Heart right ventricle (tissue), 16 donors: ENCODE results near the gene HPN. TPM values are rescaled to one million over a fixed set of nuclear protein-coding genes. Genes with fewer than 3 reads are reported as not detected.

Experiments used
- ATAC-seq, 8 donors: fragments of 200-7000 bp; cut with Tn5 transposase; one replicate each; pipeline ENCODE4 v1.9.1; 2020; ENCODE audit warnings: mild to moderate bottlenecking in 8 of 8, moderate library complexity in 8 of 8, moderate number of reproducible peaks in 1 of 8
- DNase-seq, 2 donors: peaks; one replicate each; pipeline ENCODE4 v3.0.0-alpha.2; 2020
- H3K27ac ChIP-seq, 10 donors: fragments of 200-600 bp; sonication (generic) in 2 of 10; one replicate each; pipeline versions ENCODE4 v1.5.0 to v1.8.0; 2020 to 2022; ENCODE audit warnings: mild to moderate bottlenecking in 3 of 10
- H3K27me3 ChIP-seq, 7 donors: fragments of 200-600 bp; one replicate each; pipeline ENCODE4 v1.8.0; 2021 to 2022; ENCODE audit warnings: mild to moderate bottlenecking in 2 of 7
- H3K36me3 ChIP-seq, 9 donors: fragments of 200-600 bp; sonication (generic) in 1 of 9; one replicate each; pipeline versions ENCODE4 v1.5.0 to v1.8.0; 2020 to 2022; ENCODE audit warnings: mild to moderate bottlenecking in 2 of 9
- H3K4me1 ChIP-seq, 9 donors: fragments of 200-600 bp; sonication (generic) in 1 of 9; one replicate each; pipeline versions ENCODE4 v1.5.0 to v1.8.0; 2020 to 2022; ENCODE audit warnings: mild to moderate bottlenecking in 4 of 9
- H3K4me3 ChIP-seq, 10 donors: fragments of 200-600 bp; sonication (generic) in 2 of 10; one replicate each; pipeline versions ENCODE4 v1.5.0 to v1.8.0; 2020 to 2022; ENCODE audit warnings: mild to moderate bottlenecking in 7 of 10, moderate library complexity in 2 of 10
- H3K9me3 ChIP-seq, 11 donors: fragments of 200-600 bp in 10 of 11; sonication (generic) in 2 of 11; one replicate each; pipeline versions ENCODE4 v1.5.0 to v1.8.0; 2013 to 2022; ENCODE audit warnings: mild to moderate bottlenecking in 2 of 11, control low read depth in 1 of 11, moderate library complexity in 1 of 11
- WGBS, 2 donors: extraction: QIAGEN DNeasy Blood & Tissue Kit; methylation state at CpG; one replicate each; pipeline ENCODE4 v1.1.7; 2013; ENCODE audit warnings: inconsistent platforms in 1 of 2; 5-methylcytosine and 5-hydroxymethylcytosine counted together
- intact Hi-C, 10 donors: fragments of 100-400 bp; cut with DNase I; formaldehyde crosslinking; loops; one replicate each; pipeline versions ENCODE4 v1.11.1 to v1.14.2; 2022
- polyA plus RNA-seq, 2 donors: library from polyadenylated mRNA; stranded (reverse); fragments of 200-250 nt; gene quantifications; one replicate each; pipeline ENCODE4 v1.2.3, GENCODE V29; 2013
- total RNA-seq, 10 donors: library from RNA; stranded (reverse); fragmentation: NEBNext Ultra II Directional in 3 of 10; extraction: Animal tissue kit (Norgen Biotek cat#: 25700) in 3 of 10; gene quantifications; one replicate each; pipeline versions ENCODE4 v1.2.1 to v1.2.4, GENCODE V29; 2021 to 2023
- TF ChIP-seq, protein P1 (sequence below), 9 donors: fragments of 200-600 bp; sonication (generic) in 2 of 9; IDR thresholded peaks; one replicate each; pipeline versions ENCODE4 v1.5.0 to v1.8.0; 2021 to 2022; ENCODE audit warnings: antibody characterized with exemption in 9 of 9, mild to moderate bottlenecking in 5 of 9, moderate library complexity in 1 of 9
- donor health status: Arrhythmogenic right ventricular cardiomyopathy.
- donor health status: ischemic (EF 13 %, LVEDD 7.1; RV severe dilation, severe dysfunction).
- donor health status: healthy with polysubstance abuse.
- donor health status: DM: no; HTN: yes; CAD: no.
- donor health status: DM: no; HTN: no; CAD: no.
- donor health status: ischemic (EF 25% LVEDD 6.9; RV normal size, moderate dysfunction).
- donor health status: ischemic (EF 25% LVEDD 5.7; RV mildly dilated, moderate dysfunction).
- donor health status: healthy.
- donor health status: DM: yes; HTN: yes; CAD: no.
- donor health status: Ischemic cardiomyopathy.
- donor health status: ischemic (EF 35%, LVEDD 5.7; RV mildly dilated, moderate dysfunction).
- donor health status: nonischemic (EF 11% LVEDD 7.7; RV severe dilation, severe dysfunction).
- donor health status: DM: yes; HTN: yes; CAD: no.
- donor health status: PGD.
- donor health status: ischemic (EF 29% LVEDD 5.4; RV normal size, mild dysfunction).
- donor health status: nonischemic (EF 23%, LVEDD 6.1; RV moderate dilation, normal function).

Gene HPN
- total and polyA plus RNA-seq, 12 donors, result 1.4 to 13.1 (median 4.0) TPM

DNA sequence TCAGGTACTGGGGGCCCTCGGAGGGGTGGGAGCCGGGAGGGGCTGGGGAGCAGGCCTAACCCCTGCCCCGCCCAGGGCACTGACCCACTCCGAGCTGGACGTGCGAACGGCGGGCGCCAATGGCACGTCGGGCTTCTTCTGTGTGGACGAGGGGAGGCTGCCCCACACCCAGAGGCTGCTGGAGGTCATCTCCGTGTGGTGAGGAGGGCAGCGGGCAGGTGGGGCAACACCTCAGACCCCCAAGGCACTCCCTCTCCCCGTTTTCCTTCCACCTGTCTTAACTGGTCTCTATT is 18.2 kb downstream of the HPN start:
- intact Hi-C loops, result loop anchor here in 1 of 10 donors (10.0 kb wide), 1 partner anchor 75 kb away; the partner anchor contains the start of genes FXYD1 and LGI4
- 85 to 90% methylated on average over 15 of the region's 15 CpGs for WGBS, 2 donors
- peaks cover 0 to 7% (median 0%) of the 10 kb centered on the region in 7 donors for H3K27me3 ChIP-seq
- H3K9me3 ChIP-seq, result no peaks in the 10 kb centered on the region
- ATAC-seq (peak in 1 of 8 donors; percentile 11), DNase-seq (no peak)
- TF ChIP-seq, protein P1, sequence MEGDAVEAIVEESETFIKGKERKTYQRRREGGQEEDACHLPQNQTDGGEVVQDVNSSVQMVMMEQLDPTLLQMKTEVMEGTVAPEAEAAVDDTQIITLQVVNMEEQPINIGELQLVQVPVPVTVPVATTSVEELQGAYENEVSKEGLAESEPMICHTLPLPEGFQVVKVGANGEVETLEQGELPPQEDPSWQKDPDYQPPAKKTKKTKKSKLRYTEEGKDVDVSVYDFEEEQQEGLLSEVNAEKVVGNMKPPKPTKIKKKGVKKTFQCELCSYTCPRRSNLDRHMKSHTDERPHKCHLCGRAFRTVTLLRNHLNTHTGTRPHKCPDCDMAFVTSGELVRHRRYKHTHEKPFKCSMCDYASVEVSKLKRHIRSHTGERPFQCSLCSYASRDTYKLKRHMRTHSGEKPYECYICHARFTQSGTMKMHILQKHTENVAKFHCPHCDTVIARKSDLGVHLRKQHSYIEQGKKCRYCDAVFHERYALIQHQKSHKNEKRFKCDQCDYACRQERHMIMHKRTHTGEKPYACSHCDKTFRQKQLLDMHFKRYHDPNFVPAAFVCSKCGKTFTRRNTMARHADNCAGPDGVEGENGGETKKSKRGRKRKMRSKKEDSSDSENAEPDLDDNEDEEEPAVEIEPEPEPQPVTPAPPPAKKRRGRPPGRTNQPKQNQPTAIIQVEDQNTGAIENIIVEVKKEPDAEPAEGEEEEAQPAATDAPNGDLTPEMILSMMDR (IDR thresholded peaks at IDR 0.05), result no peak
- no peak overlapping the region for H3K27ac ChIP-seq
- H3K4me1 ChIP-seq, result no peaks in the 10 kb centered on the region
- H3K36me3 ChIP-seq, result no peaks in the 10 kb centered on the region
- H3K4me3 ChIP-seq, result no peak overlapping the region

GRCh38 chr19:35060160-35060855 is 18.8 kb downstream of the HPN start:
- H3K4me1 ChIP-seq, result no peaks in the 10 kb centered on the region
- ATAC-seq (peak in 1 of 8 donors; percentile 58), DNase-seq (no peak)
- H3K4me3 ChIP-seq, result no peak overlapping the region
- no peak overlapping the region for H3K27ac ChIP-seq
- TF ChIP-seq, protein P1 (IDR thresholded peaks at IDR 0.05), result no peak
- intact Hi-C loops, result loop anchor here in 1 of 10 donors (10.0 kb wide), 1 partner anchor 74 kb away; the partner anchor contains the start of genes FXYD1 and LGI4
- no peaks in the 10 kb centered on the region for H3K9me3 ChIP-seq
- H3K36me3 ChIP-seq, result no peaks in the 10 kb centered on the region
- peaks cover 0 to 7% (median 0%) of the 10 kb centered on the region in 7 donors for H3K27me3 ChIP-seq
- 89 to 91% methylated on average over 29 of the region's 29 CpGs for WGBS, 2 donors

DNA sequence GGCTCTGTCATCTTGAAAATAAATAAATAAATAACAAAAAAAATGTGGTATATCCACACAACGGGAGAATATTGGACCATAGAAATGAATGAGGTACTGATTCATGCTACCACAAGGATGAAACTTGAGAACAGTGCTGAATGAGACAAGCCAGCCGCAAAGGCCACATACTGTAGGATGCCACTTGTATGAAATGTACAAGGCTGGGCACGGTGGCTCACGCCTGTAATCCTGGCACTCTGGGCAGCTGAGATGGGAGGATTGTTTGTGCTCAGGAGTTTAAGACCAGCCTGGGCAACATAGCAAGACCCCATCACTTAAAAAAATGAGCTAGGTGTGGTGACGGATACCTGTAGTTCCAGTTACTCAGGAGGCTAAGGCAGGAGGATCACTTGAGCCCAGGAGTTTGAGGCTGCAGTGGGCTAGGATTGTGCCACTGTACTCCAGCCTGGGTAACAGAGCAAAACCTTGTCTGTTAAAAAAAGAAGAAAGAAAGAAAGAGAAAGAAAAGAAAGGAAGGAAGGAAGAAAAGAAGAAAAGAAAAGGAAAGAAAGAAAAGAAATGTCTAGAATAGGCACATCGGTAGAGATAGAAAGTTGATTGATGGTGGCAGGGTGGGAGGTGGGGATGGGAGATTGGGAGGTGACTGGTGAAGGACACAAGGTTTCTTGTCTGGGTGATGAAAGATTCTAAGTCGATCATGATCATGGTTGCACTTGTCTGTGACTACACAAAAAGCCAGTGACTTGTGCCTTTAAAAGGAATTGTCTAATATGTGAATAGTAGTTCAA is 20.3 kb downstream of the HPN start:
- H3K9me3 ChIP-seq, result peaks cover 0 to 3% (median 0%) of the 10 kb centered on the region in 11 donors
- H3K4me3 ChIP-seq, result no peak overlapping the region
- H3K4me1 ChIP-seq, result peaks cover 0 to under 1% (median 0%) of the 10 kb centered on the region in 9 donors
- no peaks in the 10 kb centered on the region for H3K36me3 ChIP-seq
- TF ChIP-seq, protein P1 (IDR thresholded peaks at IDR 0.05), result no peak
- peaks cover 0 to 3% (median 0%) of the 10 kb centered on the region in 7 donors for H3K27me3 ChIP-seq
- intact Hi-C loops, result loop anchor here in 1 of 10 donors (10.0 kb wide), 1 partner anchor 73 kb away; the partner anchor contains the start of genes FXYD1 and LGI4
- DNase-seq, result no peak
- WGBS, 2 donors, result 67 to 69% methylated on average over 7 of the region's 7 CpGs
- no peak overlapping the region for H3K27ac ChIP-seq
- no peak for ATAC-seq

DNA sequence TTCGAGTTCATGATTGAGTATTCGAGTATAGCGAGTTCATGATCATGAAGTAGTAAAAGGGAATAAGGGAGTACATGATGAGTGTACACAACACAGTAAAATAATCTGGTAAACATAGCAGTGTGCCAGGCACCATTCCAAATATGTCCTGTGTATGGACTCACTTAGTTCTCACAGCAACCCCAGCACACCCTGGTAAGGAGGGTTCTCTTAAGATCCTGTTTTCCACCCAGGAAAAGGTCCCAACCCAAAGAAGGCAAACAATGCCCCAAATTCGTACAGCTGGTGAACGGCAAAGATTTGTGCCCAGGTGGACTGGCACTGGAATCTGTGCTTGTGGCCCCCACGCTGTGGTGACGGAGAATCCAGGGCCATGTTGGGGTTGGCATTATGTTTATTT is 21.4 kb downstream of the HPN start:
- no peak for ATAC-seq
- TF ChIP-seq, protein P1 (IDR thresholded peaks at IDR 0.05), result no peak
- no peaks in the 10 kb centered on the region for H3K27me3 ChIP-seq
- H3K4me1 ChIP-seq, result peaks cover 0 to 7% (median 0%) of the 10 kb centered on the region in 9 donors
- peaks cover 0 to 3% (median 0%) of the 10 kb centered on the region in 11 donors for H3K9me3 ChIP-seq
- DNase-seq, result no peak
- H3K4me3 ChIP-seq, result no peak overlapping the region
- no peaks in the 10 kb centered on the region for H3K36me3 ChIP-seq
- intact Hi-C loops, result loop anchor here in 1 of 10 donors (10.0 kb wide), 1 partner anchor 72 kb away; the partner anchor contains the start of genes FXYD1 and LGI4
- H3K27ac ChIP-seq, result no peak overlapping the region
- WGBS, 2 donors, result 85 to 89% methylated on average over 7 of the region's 7 CpGs
